Neural progenitor cell (in vitro differentiated cells): ENCODE measurements around the gene CACNG3. TPM values are rescaled to one million over a fixed set of nuclear protein-coding genes. Genes with fewer than 3 reads are reported as not detected.
"Not testable (repeated sequence)": the region's sequence is repeated elsewhere in the genome, so short reads cannot be mapped to it uniquely, and the experiment has no call there.

Source experiments
- DNase-seq: peaks from one replicate; pipeline ENCODE4 v3.0.0-alpha.2; 2016; ENCODE audit warnings: low spot score
- H2AFZ ChIP-seq: fragments of 200-600 bp; sonication (generic); replicated peaks from 2 replicates; pipeline ENCODE4 v1.6.1; 2016; ENCODE audit warnings: antibody characterized with exemption
- H3F3A ChIP-seq: fragments of 200-600 bp; sonication (generic); 2 replicates; pipeline ENCODE4 v1.6.1; 2016; ENCODE audit warnings: antibody characterized with exemption, low read depth
- H3K27ac ChIP-seq: fragments of 200-600 bp; sonication (generic); 2 replicates; pipeline ENCODE4 v1.5.1; 2016; ENCODE audit warnings: mild to moderate bottlenecking
- H3K27me3 ChIP-seq: fragments of 200-600 bp; sonication (generic); 2 replicates; pipeline ENCODE4 v1.6.1; 2016; ENCODE audit warnings: mild to moderate bottlenecking, moderate library complexity
- H3K36me3 ChIP-seq: fragments of 200-600 bp; sonication (generic); 2 replicates; pipeline ENCODE4 v1.5.1; 2016
- H3K4me1 ChIP-seq: fragments of 200-600 bp; sonication (generic); 2 replicates; pipeline ENCODE4 v1.6.1; 2016; ENCODE audit warnings: mixed run types
- H3K4me2 ChIP-seq: fragments of 200-600 bp; sonication (generic); 2 replicates; pipeline ENCODE4 v1.6.1; 2016
- H3K4me3 ChIP-seq: fragments of 200-600 bp; sonication (generic); 2 replicates; pipeline ENCODE4 v1.5.1; 2016
- H3K79me2 ChIP-seq: fragments of 200-600 bp; sonication (generic); 2 replicates; pipeline ENCODE4 v1.6.1; 2016; ENCODE audit warnings: low read depth
- H3K9ac ChIP-seq: fragments of 200-600 bp; sonication (generic); 2 replicates; pipeline ENCODE4 v1.6.1; 2016
- H3K9me3 ChIP-seq: fragments of 200-600 bp; sonication (generic); 2 replicates; pipeline ENCODE4 v1.5.1; 2016; ENCODE audit warnings: low read depth
- H4K20me1 ChIP-seq: fragments of 200-600 bp; sonication (generic); 2 replicates; pipeline ENCODE4 v1.6.1; 2016; ENCODE audit warnings: low read depth
- H3K27ac Mint-ChIP-seq: 3 replicates; pipeline ENCODE4 v1.8.0; 2021; ENCODE audit warnings: mixed read lengths
- H3K27me3 Mint-ChIP-seq: 2 replicates; pipeline ENCODE4 v1.8.0; 2022; ENCODE audit warnings: low read depth, mild to moderate bottlenecking, inconsistent platforms, moderate library complexity, mixed read lengths; ENCODE audit not compliant: insufficient read depth
- H3K36me3 Mint-ChIP-seq: 3 replicates; pipeline ENCODE4 v1.8.0; 2021; ENCODE audit warnings: mixed read lengths
- H3K4me1 Mint-ChIP-seq: 3 replicates; pipeline ENCODE4 v1.8.0; 2021; ENCODE audit warnings: mixed read lengths
- H3K4me3 Mint-ChIP-seq: 3 replicates; pipeline ENCODE4 v1.8.0; 2021; ENCODE audit warnings: mild to moderate bottlenecking, moderate library complexity, mixed read lengths
- H3K9me3 Mint-ChIP-seq: 3 replicates; pipeline ENCODE4 v1.8.0; 2020; ENCODE audit warnings: mixed read lengths
- EZH2 ChIP-seq: fragments of 200-600 bp; sonication (generic); IDR thresholded peaks from 2 replicates; pipeline ENCODE4 v1.6.1; 2017; ENCODE audit warnings: antibody characterized with exemption, mild to moderate bottlenecking, moderate library complexity
- EZH2phosphoT487 ChIP-seq: fragments of 200-600 bp; sonication (generic); IDR thresholded peaks from 2 replicates; pipeline ENCODE4 v1.6.1; 2017; ENCODE audit warnings: antibody characterized with exemption
- total RNA-seq: library from RNA; depleted of rRNA; stranded (reverse); fragments of >200 nt; gene quantifications from 2 replicates; pipeline ENCODE4 v1.2.3, GENCODE V29; 2015; ENCODE audit warnings: low replicate concordance
- TF ChIP-seq, protein P1 (sequence below): fragments of 200-600 bp; sonication (generic); IDR thresholded peaks from 2 replicates; pipeline ENCODE4 v1.5.1; 2017; ENCODE audit warnings: antibody characterized with exemption, mild to moderate bottlenecking

CACNG3 gene
- total RNA-seq, 1 donor from 2014 or later = not detected

GRCh38 chr16:24294131-24294530 lies 38.0 kb downstream of the CACNG3 start:
- H3K9ac ChIP-seq = no peak overlapping the region
- H3K36me3 ChIP-seq = no peaks in the 10 kb centered on the region
- Mint-ChIP-seq H3K27ac (no peak overlapping the region), H3K4me3 (no peak overlapping the region), H3K9me3 (peaks cover 3% of the 10 kb centered on the region), H3K4me1 (no peaks in the 10 kb centered on the region), H3K27me3 (peaks cover 5% of the 10 kb centered on the region), H3K36me3 (no peaks in the 10 kb centered on the region)
- no peaks in the 10 kb centered on the region for H3F3A ChIP-seq
- H3K4me2 ChIP-seq = no peak overlapping the region
- TF ChIP-seq EZH2 (no peak), EZH2phosphoT487 (no peak)
- H2AFZ ChIP-seq = no peak overlapping the region
- DNase-seq = no peak
- no peaks in the 10 kb centered on the region for H3K79me2 ChIP-seq
- no peaks in the 10 kb centered on the region for H3K9me3 ChIP-seq
- no peaks in the 10 kb centered on the region for H4K20me1 ChIP-seq
- H3K27me3 ChIP-seq = peaks cover 20% of the 10 kb centered on the region
- H3K4me3 ChIP-seq = no peak overlapping the region
- no peak overlapping the region for H3K27ac ChIP-seq
- H3K4me1 ChIP-seq = no peaks in the 10 kb centered on the region

- peaks cover 5% of the 10 kb centered on the region for H3K9me3 Mint-ChIP-seq
- no peaks in the 10 kb centered on the region for H3K36me3 Mint-ChIP-seq
- no peaks in the 10 kb centered on the region for H3K27me3 Mint-ChIP-seq
- H3K4me1 Mint-ChIP-seq = peaks cover 8% of the 10 kb centered on the region
- Histone ChIP-seq H3K27me3 (peaks cover 17% of the 10 kb centered on the region), H3K4me3 (no peak overlapping the region), H3F3A (no peaks in the 10 kb centered on the region), H3K9me3 (peaks cover 3% of the 10 kb centered on the region), H2AFZ (no peak overlapping the region), H3K79me2 (no peaks in the 10 kb centered on the region), H4K20me1 (no peaks in the 10 kb centered on the region), H3K36me3 (no peaks in the 10 kb centered on the region), H3K4me2 (no peak overlapping the region), H3K4me1 (no peaks in the 10 kb centered on the region), H3K9ac (no peak overlapping the region), H3K27ac (no peak overlapping the region)
- DNase-seq = no peak
- H3K4me3 Mint-ChIP-seq = no peak overlapping the region
- no peak for TF ChIP-seq EZH2
- no peak for TF ChIP-seq EZH2phosphoT487
- TF ChIP-seq, protein P1, sequence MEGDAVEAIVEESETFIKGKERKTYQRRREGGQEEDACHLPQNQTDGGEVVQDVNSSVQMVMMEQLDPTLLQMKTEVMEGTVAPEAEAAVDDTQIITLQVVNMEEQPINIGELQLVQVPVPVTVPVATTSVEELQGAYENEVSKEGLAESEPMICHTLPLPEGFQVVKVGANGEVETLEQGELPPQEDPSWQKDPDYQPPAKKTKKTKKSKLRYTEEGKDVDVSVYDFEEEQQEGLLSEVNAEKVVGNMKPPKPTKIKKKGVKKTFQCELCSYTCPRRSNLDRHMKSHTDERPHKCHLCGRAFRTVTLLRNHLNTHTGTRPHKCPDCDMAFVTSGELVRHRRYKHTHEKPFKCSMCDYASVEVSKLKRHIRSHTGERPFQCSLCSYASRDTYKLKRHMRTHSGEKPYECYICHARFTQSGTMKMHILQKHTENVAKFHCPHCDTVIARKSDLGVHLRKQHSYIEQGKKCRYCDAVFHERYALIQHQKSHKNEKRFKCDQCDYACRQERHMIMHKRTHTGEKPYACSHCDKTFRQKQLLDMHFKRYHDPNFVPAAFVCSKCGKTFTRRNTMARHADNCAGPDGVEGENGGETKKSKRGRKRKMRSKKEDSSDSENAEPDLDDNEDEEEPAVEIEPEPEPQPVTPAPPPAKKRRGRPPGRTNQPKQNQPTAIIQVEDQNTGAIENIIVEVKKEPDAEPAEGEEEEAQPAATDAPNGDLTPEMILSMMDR = no peak
- no peak overlapping the region for H3K27ac Mint-ChIP-seq
These were observed 41.2 kb downstream of the CACNG3 start for GRCh38 chr16:24297375-24297774.

- H3K27ac Mint-ChIP-seq = no peak overlapping the region
These were observed 42.5 kb downstream of the CACNG3 start for GRCh38 chr16:24298548-24299167.

GRCh38 chr16:24300750-24301149 lies 44.6 kb downstream of the CACNG3 start:
- H3K4me3 ChIP-seq, H3K79me2 ChIP-seq, H3K36me3 ChIP-seq, H3K9ac ChIP-seq, H3K27me3 Mint-ChIP-seq, H3K4me3 Mint-ChIP-seq, H3K4me1 ChIP-seq, H3K9me3 Mint-ChIP-seq, H3K9me3 ChIP-seq, DNase-seq, H3K4me2 ChIP-seq, H3K4me1 Mint-ChIP-seq, H3K36me3 Mint-ChIP-seq, H3F3A ChIP-seq, H4K20me1 ChIP-seq, H3K27ac Mint-ChIP-seq, H2AFZ ChIP-seq, H3K27me3 ChIP-seq, H3K27ac ChIP-seq: not testable (repeated sequence)

More at GRCh38 chr16:24298548-24299167, 42.5 kb downstream of the CACNG3 start:
- H3K36me3 Mint-ChIP-seq = no peaks in the 10 kb centered on the region
- H3K79me2 ChIP-seq = no peaks in the 10 kb centered on the region
- no peak for TF ChIP-seq EZH2phosphoT487
- H3K9me3 Mint-ChIP-seq = peaks cover 5% of the 10 kb centered on the region
- peaks cover 3% of the 10 kb centered on the region for H3K9me3 ChIP-seq
- H3K4me2 ChIP-seq = no peak overlapping the region
- peaks cover 4% of the 10 kb centered on the region for H3K27me3 ChIP-seq
- no peaks in the 10 kb centered on the region for H3K4me1 ChIP-seq
- no peaks in the 10 kb centered on the region for H3K36me3 ChIP-seq
- no peak overlapping the region for H3K27ac ChIP-seq
- no peaks in the 10 kb centered on the region for H3F3A ChIP-seq
- no peak overlapping the region for H3K9ac ChIP-seq
- H3K27me3 Mint-ChIP-seq = peaks cover 3% of the 10 kb centered on the region
- peaks cover 8% of the 10 kb centered on the region for H3K4me1 Mint-ChIP-seq
- H2AFZ ChIP-seq = no peak overlapping the region
- DNase-seq = no peak
- no peak overlapping the region for H3K4me3 ChIP-seq
- H3K4me3 Mint-ChIP-seq = no peak overlapping the region
- H4K20me1 ChIP-seq = no peaks in the 10 kb centered on the region

DNA sequence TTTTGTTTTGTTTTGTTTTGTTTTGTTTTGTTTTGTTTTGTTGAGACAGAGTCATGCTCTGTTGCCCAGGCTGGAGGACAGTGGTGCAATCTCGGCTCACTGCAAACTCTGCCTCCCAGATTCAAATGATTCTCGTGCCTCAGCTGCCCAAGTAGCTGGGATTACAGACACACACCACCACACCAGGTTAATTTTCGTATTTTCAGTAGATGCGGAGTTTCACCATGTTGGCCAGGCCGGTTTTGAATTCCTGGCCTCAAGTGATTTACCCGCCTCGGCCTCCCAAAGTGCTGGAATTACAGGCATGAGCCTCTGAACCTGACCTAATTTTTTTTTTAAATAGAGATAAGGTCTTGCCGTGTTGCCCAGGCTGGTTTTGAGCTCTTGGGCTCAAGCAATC lies 46.5 kb downstream of the CACNG3 start:
- no peaks in the 10 kb centered on the region for H3K36me3 Mint-ChIP-seq
- no peak overlapping the region for H3K4me3 Mint-ChIP-seq
- Histone ChIP-seq H3K4me2 (no peak overlapping the region), H3K4me1 (no peaks in the 10 kb centered on the region), H2AFZ (no peak overlapping the region), H3K79me2 (no peaks in the 10 kb centered on the region), H3K9ac (no peak overlapping the region), H3K36me3 (no peaks in the 10 kb centered on the region), H3F3A (no peaks in the 10 kb centered on the region), H3K9me3 (peaks cover 3% of the 10 kb centered on the region), H4K20me1 (no peaks in the 10 kb centered on the region), H3K27me3 (no peaks in the 10 kb centered on the region), H3K27ac (no peak overlapping the region), H3K4me3 (no peak overlapping the region)
- H3K27me3 Mint-ChIP-seq = peaks cover 7% of the 10 kb centered on the region
- TF ChIP-seq, protein P1 = no peak
- TF ChIP-seq EZH2 = no peak
- no peak for TF ChIP-seq EZH2phosphoT487
- peaks cover 8% of the 10 kb centered on the region for H3K4me1 Mint-ChIP-seq
- DNase-seq = no peak
- H3K9me3 Mint-ChIP-seq = peaks cover 5% of the 10 kb centered on the region
- no peak overlapping the region for H3K27ac Mint-ChIP-seq
